ENCODE measurements around the gene FBXW4.

DNA sequence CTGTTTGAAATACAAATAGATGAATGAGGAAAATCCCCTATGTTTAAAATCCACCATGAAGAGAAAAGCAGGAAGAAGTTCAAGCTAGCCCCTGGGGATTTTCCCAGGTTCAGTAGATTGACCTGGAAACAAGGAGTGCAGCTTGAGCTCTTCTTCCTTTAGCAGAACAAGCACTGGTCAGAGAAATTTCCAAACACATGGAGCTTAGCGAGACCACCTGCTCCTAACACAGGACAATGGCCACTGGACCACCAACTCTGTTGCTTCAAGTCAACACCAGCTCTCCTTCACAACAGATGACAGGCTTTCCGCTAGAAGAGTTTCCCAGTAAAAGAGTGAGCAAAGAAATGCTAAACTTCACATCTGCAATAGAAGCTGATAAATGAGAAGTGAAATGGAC, 9.4 kb upstream of the FBXW4 start:
- TF ChIP-seq MXI1 (conservative IDR thresholded peaks at IDR 0.05; ENCODE audit: poor library complexity, severe bottlenecking) (no peak), RAD21 (conservative IDR thresholded peaks at IDR 0.05) (no peak)
- TF ChIP-seq, protein P1, sequence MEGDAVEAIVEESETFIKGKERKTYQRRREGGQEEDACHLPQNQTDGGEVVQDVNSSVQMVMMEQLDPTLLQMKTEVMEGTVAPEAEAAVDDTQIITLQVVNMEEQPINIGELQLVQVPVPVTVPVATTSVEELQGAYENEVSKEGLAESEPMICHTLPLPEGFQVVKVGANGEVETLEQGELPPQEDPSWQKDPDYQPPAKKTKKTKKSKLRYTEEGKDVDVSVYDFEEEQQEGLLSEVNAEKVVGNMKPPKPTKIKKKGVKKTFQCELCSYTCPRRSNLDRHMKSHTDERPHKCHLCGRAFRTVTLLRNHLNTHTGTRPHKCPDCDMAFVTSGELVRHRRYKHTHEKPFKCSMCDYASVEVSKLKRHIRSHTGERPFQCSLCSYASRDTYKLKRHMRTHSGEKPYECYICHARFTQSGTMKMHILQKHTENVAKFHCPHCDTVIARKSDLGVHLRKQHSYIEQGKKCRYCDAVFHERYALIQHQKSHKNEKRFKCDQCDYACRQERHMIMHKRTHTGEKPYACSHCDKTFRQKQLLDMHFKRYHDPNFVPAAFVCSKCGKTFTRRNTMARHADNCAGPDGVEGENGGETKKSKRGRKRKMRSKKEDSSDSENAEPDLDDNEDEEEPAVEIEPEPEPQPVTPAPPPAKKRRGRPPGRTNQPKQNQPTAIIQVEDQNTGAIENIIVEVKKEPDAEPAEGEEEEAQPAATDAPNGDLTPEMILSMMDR (IDR thresholded peaks at IDR 0.05; ENCODE audit: poor library complexity, severe bottlenecking) = no peak
